Body of pancreas (tissue), 4 donors: ENCODE data around the gene SPOP.
A peak's percentile ranks its signal among the peaks of the same experiment; 100 is the strongest.

Source experiments
- CTCF ChIP-seq, 7 experiments: fragments of 450-650 bp in 4 of 7; fragments of 200-600 bp in 3 of 7; sonication (generic) in 3 of 7; IDR thresholded peaks; one replicate each; pipeline ENCODE4 v1.5.1; 2016 to 2019; ENCODE audit warnings: antibody characterized with exemption in 7 of 7
- POLR2A ChIP-seq, 3 donors: fragments of 450-650 bp; IDR thresholded peaks; one replicate each; pipeline ENCODE4 v1.6.1; 2016; ENCODE audit warnings: antibody characterized with exemption in 3 of 3, mild to moderate bottlenecking in 2 of 3

GRCh38 chr17:49565948-49566491 lies 111.9 kb downstream of the SPOP start:
- TF ChIP-seq CTCF (IDR thresholded peaks at IDR 0.05) (no peak), POLR2A (IDR thresholded peaks at IDR 0.05) (peak in 2 of 3 donors; percentile 33 to 50)
